ENCODE measurements around the gene ELOB. TPM values are rescaled to one million over a fixed set of nuclear protein-coding genes. Genes with fewer than 3 reads are reported as not detected.

The ELOB gene
- total RNA-seq, 1 experiment from 2014 or later: 259 TPM

- H3K4me3 ChIP-seq: no peak overlapping the region
- ChIA-PET CTCF (no interaction called here), POLR2A (ENCODE audit: unreplicated experiment) (no interaction called here)
- H2AFZ ChIP-seq: no peak overlapping the region
- DNase-seq: no peak
- peaks cover 12% of the 10 kb centered on the region for H3K4me1 ChIP-seq (replicated peaks; ENCODE audit: insufficient read depth)
- TF ChIP-seq EZH2 (IDR thresholded peaks at IDR 0.05; ENCODE audit: low read depth) (no peak), CTCF (conservative IDR thresholded peaks at IDR 0.05) (no peak)
- H3K4me2 ChIP-seq: no peak overlapping the region
- no peaks in the 10 kb centered on the region for H3K27me3 ChIP-seq (ENCODE audit: insufficient read depth, low read depth)
- H3K36me3 ChIP-seq (ENCODE audit: low read depth): 0 out of 2 replicates have a peak, but pooled peaks cover 5% of the 10 kb centered on the region
- H4K20me1 ChIP-seq (ENCODE audit: insufficient read depth): peaks cover 9% of the 10 kb centered on the region
- H3K9me2 ChIP-seq (ENCODE audit: insufficient read depth): no peaks in the 10 kb centered on the region
- BruUV-seq (replicated peaks): no TSS peak
- intact Hi-C loops (cut with micrococcal nuclease; ENCODE audit: unreplicated experiment): no loop called here
- H3K27ac ChIP-seq: no peak overlapping the region
- peaks cover 33% of the 10 kb centered on the region for H3K79me2 ChIP-seq (ENCODE audit: low read depth)
- H3K9me3 ChIP-seq (ENCODE audit: insufficient read depth, low read depth): no peaks in the 10 kb centered on the region
- peaks cover 14% of the 10 kb centered on the region for H3F3A ChIP-seq (ENCODE audit: insufficient read depth, low read depth)
Measured at GRCh38 chr16:2748757-2749455, 28.2 kb downstream of the ELOB start.

GRCh38 chr16:2745961-2746360 is 31.1 kb downstream of the ELOB start:
- ChIA-PET CTCF (no interaction called here), POLR2A (ENCODE audit: unreplicated experiment) (interaction anchor here (0.6 to 0.7 kb wide), 3 partner anchors 46 to 223 kb away, joined by 3 to 19 read pairs (median 3); no protein-coding TSS in a partner anchor)
- no peak for DNase-seq
- no peak overlapping the region for H2AFZ ChIP-seq
- no peaks in the 10 kb centered on the region for H3K9me2 ChIP-seq (ENCODE audit: insufficient read depth)
- no peak overlapping the region for H3K4me3 ChIP-seq
- no TSS peak for BruUV-seq (replicated peaks)
- peaks cover 8% of the 10 kb centered on the region for H3K4me1 ChIP-seq (replicated peaks; ENCODE audit: insufficient read depth)
- H3F3A ChIP-seq (ENCODE audit: insufficient read depth, low read depth): 0 out of 2 replicates have a peak, but pooled peaks cover 2% of the 10 kb centered on the region
- no peak for TF ChIP-seq CTCF (conservative IDR thresholded peaks at IDR 0.05)
- TF ChIP-seq EZH2 (IDR thresholded peaks at IDR 0.05; ENCODE audit: low read depth): no peak
- no peak overlapping the region for H3K27ac ChIP-seq
- no peaks in the 10 kb centered on the region for H3K27me3 ChIP-seq (ENCODE audit: insufficient read depth, low read depth)
- no peaks in the 10 kb centered on the region for H3K9me3 ChIP-seq (ENCODE audit: insufficient read depth, low read depth)
- peaks cover 17% of the 10 kb centered on the region for H3K79me2 ChIP-seq (ENCODE audit: low read depth)
- H4K20me1 ChIP-seq (ENCODE audit: insufficient read depth): no peaks in the 10 kb centered on the region
- intact Hi-C loops (cut with micrococcal nuclease; ENCODE audit: unreplicated experiment): no loop called here
- no peaks in the 10 kb centered on the region for H3K36me3 ChIP-seq (ENCODE audit: low read depth)
- no peak overlapping the region for H3K4me2 ChIP-seq

GRCh38 chr16:2745116-2745890 is 31.8 kb downstream of the ELOB start:
- H3K79me2 ChIP-seq (ENCODE audit: low read depth): peaks cover 10% of the 10 kb centered on the region; the same call in 1 of the 2 replicates
- DNase-seq: no peak
- no peak overlapping the region for H2AFZ ChIP-seq
- H4K20me1 ChIP-seq (ENCODE audit: insufficient read depth): no peaks in the 10 kb centered on the region
- no peaks in the 10 kb centered on the region for H3K9me3 ChIP-seq (ENCODE audit: insufficient read depth, low read depth)
- H3K4me2 ChIP-seq: no peak overlapping the region
- peaks cover 1% of the 10 kb centered on the region for H3K4me1 ChIP-seq (replicated peaks; ENCODE audit: insufficient read depth)
- ChIA-PET POLR2A (ENCODE audit: unreplicated experiment) (interaction anchor here (0.6 to 0.7 kb wide), 3 partner anchors 84 to 223 kb away, joined by 3 to 19 read pairs (median 4); no protein-coding TSS in a partner anchor), CTCF (no interaction called here)
- H3F3A ChIP-seq (ENCODE audit: insufficient read depth, low read depth): no peaks in the 10 kb centered on the region
- H3K27ac ChIP-seq: no peak overlapping the region
- no peak overlapping the region for H3K4me3 ChIP-seq
- no TSS peak for BruUV-seq (replicated peaks)
- TF ChIP-seq EZH2 (IDR thresholded peaks at IDR 0.05; ENCODE audit: low read depth) (no peak), CTCF (conservative IDR thresholded peaks at IDR 0.05) (no peak)
- no peaks in the 10 kb centered on the region for H3K9me2 ChIP-seq (ENCODE audit: insufficient read depth)
- no peaks in the 10 kb centered on the region for H3K36me3 ChIP-seq (ENCODE audit: low read depth)
- intact Hi-C loops (cut with micrococcal nuclease; ENCODE audit: unreplicated experiment): no loop called here
- H3K27me3 ChIP-seq (ENCODE audit: insufficient read depth, low read depth): no peaks in the 10 kb centered on the region
